ENCODE measurements around the gene ERO1B.

Gene ERO1B

GRCh38 chr1:236297161-236297560 lies 15.4 kb upstream of the ERO1B start:
- DNase-seq = peak in 1 of 3 experiments; percentile 11

GRCh38 chr1:236292425-236292824 lies 10.7 kb upstream of the ERO1B start:
- peak in 1 of 3 experiments; percentile 56 for DNase-seq

- peak in 2 of 3 experiments; percentile 78 to 92 for DNase-seq
Observed at GRCh38 chr1:236289492-236290131, 7.9 kb upstream of the ERO1B start.

- DNase-seq = peak in 1 of 3 experiments; percentile 31
Observed at GRCh38 chr1:236288620-236288976, 6.8 kb upstream of the ERO1B start.

GRCh38 chr1:236287757-236288619 lies 6.2 kb upstream of the ERO1B start:
- peak; percentile 17 to 46 (median 36) for DNase-seq

- no peak for DNase-seq
Observed at GRCh38 chr1:236287356-236287755, 5.6 kb upstream of the ERO1B start.

GRCh38 chr1:236284291-236284721 lies 2.5 kb upstream of the ERO1B start:
- DNase-seq = no peak

- no peak for DNase-seq
Observed at GRCh38 chr1:236282719-236283118, 961 bp upstream of the ERO1B start.

- DNase-seq = no peak
Observed at GRCh38 chr1:236282425-236282716, 613 bp upstream of the ERO1B start.

GRCh38 chr1:236281198-236281653 lies 532 bp downstream of the ERO1B start:
- DNase-seq = peak; percentile 15 to 81 (median 79)

GRCh38 chr1:236280438-236281197 lies 1.1 kb downstream of the ERO1B start:
- peak; percentile 64 to 88 (median 81) for DNase-seq

GRCh38 chr1:236275586-236275985 lies 6.2 kb downstream of the ERO1B start:
- no peak for DNase-seq

GRCh38 chr1:236275061-236275460 lies 6.7 kb downstream of the ERO1B start:
- no peak for DNase-seq

GRCh38 chr1:236273358-236273757 lies 8.4 kb downstream of the ERO1B start:
- DNase-seq = no peak

- no peak for DNase-seq
Observed at GRCh38 chr1:236269439-236269838, 12.3 kb downstream of the ERO1B start.

GRCh38 chr1:236261898-236262297 lies 19.9 kb downstream of the ERO1B start:
- DNase-seq = no peak

GRCh38 chr1:236261033-236261432 lies 20.7 kb downstream of the ERO1B start:
- DNase-seq = no peak

GRCh38 chr1:236259043-236259442 lies 22.7 kb downstream of the ERO1B start:
- DNase-seq = no peak

GRCh38 chr1:236258114-236258622 lies 23.6 kb downstream of the ERO1B start:
- DNase-seq = no peak

GRCh38 chr1:236257216-236257615 lies 24.5 kb downstream of the ERO1B start:
- DNase-seq = no peak

- DNase-seq = no peak
Observed at GRCh38 chr1:236253918-236254637, 27.7 kb downstream of the ERO1B start.

GRCh38 chr1:236253119-236253518 lies 28.6 kb downstream of the ERO1B start:
- DNase-seq = no peak

GRCh38 chr1:236251587-236251986 lies 30.2 kb downstream of the ERO1B start:
- DNase-seq = no peak
